Stomach (tissue), 9 donors: ENCODE results near the gene CYSLTR2. TPM values are rescaled to one million over a fixed set of nuclear protein-coding genes. Genes with fewer than 3 reads are reported as not detected.
"Not testable (repeated sequence)": the region's sequence is repeated elsewhere in the genome, so short reads cannot be mapped to it uniquely, and the experiment has no call there.

Experiments used
- DNase-seq, 2 donors: peaks; one replicate each; pipeline versions ENCODE4 v3.0.0 to v3.0.0-alpha.2; 2013 to 2019
- H3K27ac ChIP-seq, 5 donors: fragments of 200-600 bp in 4 of 5; sonication (generic) in 4 of 5; one replicate each; pipeline ENCODE4 v1.5.1; 2013 to 2019; ENCODE audit warnings: mild to moderate bottlenecking in 1 of 5, moderate library complexity in 1 of 5
- H3K27me3 ChIP-seq, 3 donors: fragments of 200-600 bp; sonication (generic); one replicate each; pipeline ENCODE4 v1.5.1; 2017 to 2019; ENCODE audit warnings: mixed run types in 1 of 3
- H3K36me3 ChIP-seq, 4 donors: fragments of 200-600 bp; sonication (generic); 1 replicate in 3 of 4; 2 replicates in 1 of 4; pipeline ENCODE4 v1.5.1; 2016 to 2019
- H3K4me1 ChIP-seq, 4 donors: fragments of 200-600 bp; sonication (generic); one replicate each; pipeline ENCODE4 v1.5.1; 2016 to 2019
- H3K4me3 ChIP-seq, 4 donors: fragments of 200-600 bp; sonication (generic) in 3 of 4; one replicate each; pipeline ENCODE4 v1.5.1; 2016 to 2019; ENCODE audit warnings: mild to moderate bottlenecking in 1 of 4
- H3K9me3 ChIP-seq, 4 donors: fragments of 200-600 bp; sonication (generic); one replicate each; pipeline ENCODE4 v1.5.1; 2016 to 2019
- CTCF ChIP-seq, 7 experiments: fragments of 450-650 bp in 4 of 7; fragments of 200-600 bp in 3 of 7; sonication (generic) in 3 of 7; IDR thresholded peaks; one replicate each; pipeline ENCODE4 v1.5.1; 2016 to 2019; ENCODE audit warnings: antibody characterized with exemption in 7 of 7, control low read depth in 2 of 7, mild to moderate bottlenecking in 1 of 7
- EP300 ChIP-seq: sonication (generic); formaldehyde crosslinking; IDR thresholded peaks from one replicate; pipeline ENCODE4 v1.6.1; 2017; ENCODE audit warnings: antibody characterized with exemption
- POLR2A ChIP-seq, 4 donors: fragments of 450-650 bp; IDR thresholded peaks; one replicate each; pipeline ENCODE4 v1.6.1; 2016; ENCODE audit warnings: antibody characterized with exemption in 4 of 4, control low read depth in 2 of 4, mild to moderate bottlenecking in 1 of 4, moderate library complexity in 1 of 4
- POLR2AphosphoS5 ChIP-seq, 3 donors: sonication (generic); formaldehyde crosslinking; IDR thresholded peaks; one replicate each; pipeline ENCODE4 v1.6.1; 2016; ENCODE audit warnings: antibody characterized with exemption in 3 of 3
- WGBS, 5 donors: extraction: QIAGEN DNeasy Blood & Tissue Kit in 3 of 5; methylation state at CpG; one replicate each; pipeline versions ENCODE4 v1.1.5 to v1.1.7; 2013 to 2018; 5-methylcytosine and 5-hydroxymethylcytosine counted together
- intact Hi-C: fragments of 100-400 bp; cut with DNase I; formaldehyde crosslinking; loops from one replicate; pipeline ENCODE4 v1.15.1; 2023; ENCODE audit warnings: low total_unique reads
- polyA plus RNA-seq, 3 donors: library from polyadenylated mRNA; stranded (reverse); fragments of 200-250 nt; gene quantifications; one replicate each; pipeline ENCODE4 v1.2.3, GENCODE V29; 2013
- total RNA-seq, 5 donors: library from RNA; depleted of rRNA; stranded (reverse); fragments of >200 nt; gene quantifications; one replicate each; pipeline versions ENCODE4 v1.1.0 to v1.2.3, GENCODE V29; 2014 to 2016
- donor health status: healthy with polysubstance abuse.
- donor health status: Bipolar disorder and iron deficiency.
- donor health status: healthy.

Gene CYSLTR2
- total and polyA plus RNA-seq, 8 donors: 0.61 to 1.3 TPM; not detected in 6

- no peaks in the 10 kb centered on the region for H3K27me3 ChIP-seq
- intact Hi-C loops: no loop called here
- peaks cover 3 to 16% (median 14%) of the 10 kb centered on the region in 4 donors for H3K9me3 ChIP-seq
- H3K36me3 ChIP-seq: no peaks in the 10 kb centered on the region
- TF ChIP-seq EP300 (no peak), POLR2A (IDR thresholded peaks at IDR 0.05) (no peak), CTCF (IDR thresholded peaks at IDR 0.05) (no peak)
- peaks cover 0 to 16% (median 7%) of the 10 kb centered on the region in 4 donors for H3K4me1 ChIP-seq
- H3K27ac ChIP-seq: no peak overlapping the region
- H3K4me3 ChIP-seq: no peak overlapping the region
- DNase-seq: no peak
- 82 to 93% (median 88%) methylated on average over 1 of the region's 1 CpG for WGBS, 5 donors
Measured at GRCh38 chr13:48662226-48662625, 8.5 kb downstream of the CYSLTR2 start.

- 54 to 77% (median 72%) methylated on average over 3 of the region's 3 CpGs for WGBS, 5 donors
- Histone ChIP-seq H3K36me3 (no peaks in the 10 kb centered on the region), H3K4me1 (no peaks in the 10 kb centered on the region), H3K9me3 (peaks cover 3 to 42% (median 27%) of the 10 kb centered on the region in 4 donors), H3K27ac (no peak overlapping the region), H3K4me3 (no peak overlapping the region), H3K27me3 (no peaks in the 10 kb centered on the region)
- TF ChIP-seq EP300 (no peak), CTCF (IDR thresholded peaks at IDR 0.05) (no peak), POLR2A (IDR thresholded peaks at IDR 0.05) (no peak), POLR2AphosphoS5 (IDR thresholded peaks at IDR 0.05) (no peak)
- no peak for DNase-seq
- intact Hi-C loops: no loop called here
Measured at GRCh38 chr13:48667136-48667535, 13.4 kb downstream of the CYSLTR2 start.

GRCh38 chr13:48671421-48671820 lies 17.7 kb downstream of the CYSLTR2 start:
- H3K27me3 ChIP-seq, H3K36me3 ChIP-seq, H3K27ac ChIP-seq, DNase-seq, H3K4me3 ChIP-seq, intact Hi-C loops, H3K4me1 ChIP-seq: not testable (repeated sequence)
- WGBS, 5 donors: 66 to 81% (median 80%) methylated on average over 2 of the region's 2 CpGs
- H3K9me3 ChIP-seq: peaks cover 0 to 34% (median 21%) of the 10 kb centered on the region in 4 donors

GRCh38 chr13:48675247-48675646 lies 21.5 kb downstream of the CYSLTR2 start:
- TF ChIP-seq EP300 (no peak), POLR2A (IDR thresholded peaks at IDR 0.05) (no peak), POLR2AphosphoS5 (IDR thresholded peaks at IDR 0.05) (no peak), CTCF (IDR thresholded peaks at IDR 0.05) (no peak)
- Histone ChIP-seq H3K27ac (no peak overlapping the region), H3K36me3 (no peaks in the 10 kb centered on the region), H3K9me3 (peaks cover 0 to 14% (median 8%) of the 10 kb centered on the region in 4 donors), H3K27me3 (no peaks in the 10 kb centered on the region), H3K4me3 (no peak overlapping the region), H3K4me1 (no peaks in the 10 kb centered on the region)
- no peak for DNase-seq
- WGBS, 5 donors: 25 to 69% (median 57%) methylated on average over 1 of the region's 1 CpG
- intact Hi-C loops: no loop called here

GRCh38 chr13:48678316-48678715 lies 24.6 kb downstream of the CYSLTR2 start:
- 70 to 82% (median 79%) methylated on average over 3 of the region's 3 CpGs for WGBS, 5 donors
- Histone ChIP-seq H3K27me3 (no peaks in the 10 kb centered on the region), H3K4me1 (no peaks in the 10 kb centered on the region), H3K9me3 (no peaks in the 10 kb centered on the region), H3K4me3 (no peak overlapping the region), H3K36me3 (no peaks in the 10 kb centered on the region), H3K27ac (no peak overlapping the region)
- intact Hi-C loops: no loop called here
- DNase-seq: no peak
- no peak for TF ChIP-seq POLR2A (IDR thresholded peaks at IDR 0.05)
- TF ChIP-seq CTCF (IDR thresholded peaks at IDR 0.05): no peak
- TF ChIP-seq EP300: no peak
- TF ChIP-seq POLR2AphosphoS5 (IDR thresholded peaks at IDR 0.05): no peak
